Body of pancreas (tissue), 4 donors: Measurements from ENCODE around the gene GUCY2C.

ENCODE experiments used
- CTCF ChIP-seq, 7 experiments: fragments of 450-650 bp in 4 of 7; fragments of 200-600 bp in 3 of 7; sonication (generic) in 3 of 7; IDR thresholded peaks; one replicate each; pipeline ENCODE4 v1.5.1; 2016 to 2019; ENCODE audit warnings: antibody characterized with exemption in 7 of 7
- POLR2A ChIP-seq, 3 donors: fragments of 450-650 bp; IDR thresholded peaks; one replicate each; pipeline ENCODE4 v1.6.1; 2016; ENCODE audit warnings: antibody characterized with exemption in 3 of 3, mild to moderate bottlenecking in 2 of 3

GRCh38 chr12:14698555-14698954 is 2.2 kb upstream of the GUCY2C start:
- TF ChIP-seq CTCF (IDR thresholded peaks at IDR 0.05) (no peak), POLR2A (IDR thresholded peaks at IDR 0.05) (no peak)
